NCI-H2171 treated with DMSO at 0.1 percent for 48 hours (cell line): ENCODE data around the gene TLR2.
"Not testable (repeated sequence)": the region's sequence is repeated elsewhere in the genome, so short reads cannot be mapped to it uniquely, and the experiment has no call there.

Source experiments
- DNase-seq: peaks from one replicate; lab custom pipeline; 2025; lab: John Stamatoyannopoulos, UW

Gene TLR2

DNA sequence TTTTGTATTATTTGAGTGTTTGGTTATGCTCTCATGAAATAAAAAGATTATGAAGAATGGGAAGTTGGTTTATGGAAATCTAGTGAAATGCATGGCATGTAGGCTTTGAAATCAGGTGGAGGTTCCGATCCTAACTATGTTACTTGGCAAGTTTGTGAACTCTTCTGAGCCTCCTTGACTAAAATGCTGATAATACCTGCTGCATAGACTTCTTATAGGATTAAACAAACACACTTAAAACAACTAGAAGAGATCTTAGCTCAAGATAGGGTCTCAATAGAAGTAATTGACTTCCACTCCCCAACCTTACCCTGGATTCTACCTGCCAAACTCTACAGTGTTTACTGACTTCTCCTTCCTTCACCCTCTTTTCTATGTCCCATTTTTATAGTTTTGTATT is 22.2 kb upstream of the TLR2 start:
- no peak for DNase-seq

DNA sequence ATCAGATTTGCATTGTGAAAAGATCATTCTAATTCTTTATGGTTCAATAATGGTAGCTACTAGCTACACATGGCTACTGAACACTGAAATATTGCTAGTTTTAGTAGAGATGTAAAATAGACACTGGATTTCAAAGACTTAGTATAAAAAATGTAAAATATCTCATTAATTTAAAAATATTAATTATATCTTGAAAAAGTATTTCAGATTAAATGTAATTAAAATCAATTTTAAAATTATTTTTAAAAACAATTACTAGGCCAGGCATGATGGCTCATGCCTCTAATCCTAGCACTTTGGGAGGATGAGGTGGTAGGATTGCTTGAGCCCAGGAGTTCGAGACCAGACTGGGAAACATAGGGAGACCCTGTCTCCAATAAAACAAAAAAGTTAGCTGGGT is 20.4 kb upstream of the TLR2 start:
- DNase-seq, result no peak

GRCh38 chr4:153666505-153666904 is 17.6 kb upstream of the TLR2 start:
- DNase-seq, result not testable (repeated sequence)

DNA sequence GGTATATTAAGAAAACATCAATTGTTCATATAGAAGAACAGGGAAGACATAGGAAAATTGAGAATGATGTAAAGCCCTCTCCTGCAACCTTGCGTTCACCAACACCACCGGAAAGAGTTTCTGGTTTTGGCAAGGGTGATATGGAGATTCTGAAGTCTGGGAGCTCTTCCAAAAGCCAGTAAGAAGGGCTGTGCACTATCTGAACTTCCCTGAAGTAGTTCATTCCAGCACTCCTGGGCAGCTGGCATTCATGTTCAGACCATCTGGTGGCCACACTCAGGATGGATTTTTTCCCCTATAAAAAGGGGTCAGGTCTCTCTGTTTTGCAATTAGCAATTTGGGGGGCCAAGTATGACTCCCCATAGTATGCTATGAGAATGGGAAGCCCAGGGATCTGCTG is 15.4 kb upstream of the TLR2 start:
- no peak for DNase-seq

- no peak for DNase-seq
These were observed 14.2 kb upstream of the TLR2 start for GRCh38 chr4:153669838-153670237.

GRCh38 chr4:153676486-153676885 is 7.6 kb upstream of the TLR2 start:
- DNase-seq, result no peak

- DNase-seq, result no peak
These were observed 7.1 kb upstream of the TLR2 start for GRCh38 chr4:153676984-153677383.

- DNase-seq, result no peak
These were observed 4.6 kb upstream of the TLR2 start for GRCh38 chr4:153679486-153679885.

DNA sequence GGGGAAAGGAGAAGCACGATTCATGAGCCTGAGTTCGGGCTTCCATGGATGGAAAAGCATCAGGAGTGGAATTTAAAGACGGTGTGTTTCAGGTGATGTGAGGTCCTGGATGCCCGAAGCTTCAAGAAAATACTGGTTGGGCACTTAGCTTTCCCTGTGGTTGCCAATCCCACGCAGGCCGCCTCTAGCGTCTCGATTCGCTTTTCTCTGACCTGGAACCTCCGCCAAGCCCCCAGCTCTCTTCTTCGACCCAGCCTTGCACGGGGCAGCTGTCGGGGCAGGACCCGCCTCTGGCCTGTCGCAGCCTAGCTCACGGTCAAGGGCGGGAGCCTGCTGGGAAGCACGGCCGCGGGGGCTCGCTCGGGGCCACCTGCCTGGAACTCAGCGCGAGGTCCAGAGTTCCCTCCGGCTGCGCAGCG is 308 bp upstream of the TLR2 start:
- no peak for DNase-seq

GRCh38 chr4:153684971-153685371 is 891 bp downstream of the TLR2 start:
- no peak for DNase-seq

DNA sequence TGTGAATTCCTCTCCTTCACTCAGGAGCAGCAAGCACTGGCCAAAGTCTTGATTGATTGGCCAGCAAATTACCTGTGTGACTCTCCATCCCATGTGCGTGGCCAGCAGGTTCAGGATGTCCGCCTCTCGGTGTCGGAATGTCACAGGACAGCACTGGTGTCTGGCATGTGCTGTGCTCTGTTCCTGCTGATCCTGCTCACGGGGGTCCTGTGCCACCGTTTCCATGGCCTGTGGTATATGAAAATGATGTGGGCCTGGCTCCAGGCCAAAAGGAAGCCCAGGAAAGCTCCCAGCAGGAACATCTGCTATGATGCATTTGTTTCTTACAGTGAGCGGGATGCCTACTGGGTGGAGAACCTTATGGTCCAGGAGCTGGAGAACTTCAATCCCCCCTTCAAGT is 20.4 kb downstream of the TLR2 start:
- DNase-seq, result no peak

GRCh38 chr4:153705743-153706468 is 21.8 kb downstream of the TLR2 start:
- DNase-seq, result no peak

GRCh38 chr4:153706519-153706918 is 22.4 kb downstream of the TLR2 start:
- no peak for DNase-seq

GRCh38 chr4:153710681-153711080 is 26.6 kb downstream of the TLR2 start:
- DNase-seq, result no peak

GRCh38 chr4:153713866-153714646 is 30.0 kb downstream of the TLR2 start:
- DNase-seq, result no peak

- no peak for DNase-seq
These were observed 38.0 kb downstream of the TLR2 start for GRCh38 chr4:153722036-153722435.

GRCh38 chr4:153724606-153725005 is 40.5 kb downstream of the TLR2 start:
- DNase-seq, result no peak

GRCh38 chr4:153725136-153725830 is 41.2 kb downstream of the TLR2 start:
- DNase-seq, result no peak

DNA sequence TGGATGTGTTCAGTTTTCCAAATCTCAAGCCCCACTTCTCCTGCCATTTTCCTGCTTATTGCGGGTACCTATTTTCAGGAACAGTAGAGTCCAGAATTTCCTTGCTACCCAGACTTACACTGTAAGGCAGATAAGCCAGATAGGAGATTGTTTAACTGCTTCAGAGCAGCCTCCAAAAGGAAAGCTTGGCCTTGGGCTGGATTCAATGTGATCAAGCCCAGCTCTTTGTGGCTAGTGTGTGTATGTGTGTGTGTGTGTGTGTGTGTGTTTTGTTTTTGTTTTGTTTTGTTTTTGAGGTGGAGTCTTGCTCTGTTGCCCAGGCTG is 41.7 kb downstream of the TLR2 start:
- DNase-seq, result no peak

DNA sequence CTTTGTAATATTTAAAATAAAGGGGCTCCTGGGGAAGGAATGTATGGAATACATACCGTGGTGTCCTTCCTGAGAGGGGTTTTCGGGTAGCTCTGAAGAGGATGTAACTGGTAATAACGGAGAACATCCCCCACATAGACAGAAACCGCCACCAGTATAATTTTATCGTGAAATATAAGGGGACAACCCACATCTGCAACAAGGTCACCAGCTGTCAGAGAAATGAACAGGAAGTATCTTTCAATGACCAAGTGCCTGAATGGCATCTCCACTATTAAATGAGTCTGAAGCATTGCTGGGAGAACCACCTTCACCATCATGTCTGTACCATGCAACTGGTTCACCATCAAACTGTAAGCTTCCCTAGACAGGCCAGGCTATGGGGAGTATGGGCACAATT is 44.1 kb downstream of the TLR2 start:
- no peak for DNase-seq

DNA sequence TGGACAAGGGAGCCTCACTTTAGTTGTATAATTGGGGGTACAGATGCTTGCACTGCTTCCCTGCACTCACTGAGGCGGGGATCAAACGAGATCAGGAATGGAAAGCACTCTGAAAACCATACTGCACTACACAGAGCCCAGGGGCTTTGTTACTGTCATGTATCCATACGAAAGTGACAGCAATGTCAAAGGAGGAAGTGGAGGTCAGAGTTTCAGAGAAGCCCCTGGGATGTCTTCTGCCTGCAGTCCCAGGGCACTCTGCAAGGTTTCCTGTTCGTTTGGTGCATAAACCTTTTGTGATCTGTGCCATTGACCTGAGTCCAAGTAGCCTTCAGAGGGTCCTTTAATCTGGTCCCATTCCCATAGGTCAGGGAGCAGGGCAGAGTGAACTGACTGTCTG is 44.6 kb downstream of the TLR2 start:
- no peak for DNase-seq

DNA sequence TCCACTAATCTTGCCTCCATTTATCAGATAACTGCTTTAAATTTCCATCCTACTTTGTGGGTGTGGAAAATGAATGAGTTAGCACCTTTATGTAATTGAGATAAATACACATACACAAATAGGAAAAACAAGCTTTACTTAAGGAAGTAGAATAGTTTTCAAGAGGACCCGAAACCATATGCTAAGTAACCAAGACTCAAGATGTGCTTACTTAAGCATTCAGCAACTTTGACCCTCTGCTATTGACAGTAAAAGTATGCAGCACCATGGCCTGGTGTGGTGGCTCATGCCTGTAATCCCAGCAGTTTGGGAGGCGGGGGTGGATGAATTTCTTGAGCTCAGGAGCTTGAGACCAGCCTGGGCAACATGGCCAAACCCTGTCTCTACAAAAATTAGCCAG is 45.8 kb downstream of the TLR2 start:
- no peak for DNase-seq

GRCh38 chr4:153731239-153731638 is 47.2 kb downstream of the TLR2 start:
- no peak for DNase-seq
